Measurements from ENCODE around the gene SNCA.

DNA sequence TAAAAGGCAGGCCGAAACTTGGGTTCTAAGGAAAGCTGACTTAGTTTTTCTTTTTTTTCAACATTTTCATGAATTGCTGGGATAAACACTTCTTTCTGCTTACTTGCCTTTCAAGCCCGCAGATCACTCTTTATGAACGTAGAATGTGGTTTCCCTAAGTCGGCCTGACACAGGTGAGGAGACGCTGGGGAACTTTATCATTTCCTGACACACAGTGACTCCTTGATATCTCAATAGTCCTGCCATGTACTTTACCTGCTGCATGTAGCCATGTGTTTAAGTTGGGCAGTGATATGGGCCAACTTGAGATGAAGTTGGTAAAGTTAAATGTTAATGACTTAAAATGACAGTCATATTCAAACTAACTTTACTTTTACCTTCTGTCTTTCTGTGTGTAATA, 26.6 kb upstream of the SNCA start:
- TF ChIP-seq, protein P1, sequence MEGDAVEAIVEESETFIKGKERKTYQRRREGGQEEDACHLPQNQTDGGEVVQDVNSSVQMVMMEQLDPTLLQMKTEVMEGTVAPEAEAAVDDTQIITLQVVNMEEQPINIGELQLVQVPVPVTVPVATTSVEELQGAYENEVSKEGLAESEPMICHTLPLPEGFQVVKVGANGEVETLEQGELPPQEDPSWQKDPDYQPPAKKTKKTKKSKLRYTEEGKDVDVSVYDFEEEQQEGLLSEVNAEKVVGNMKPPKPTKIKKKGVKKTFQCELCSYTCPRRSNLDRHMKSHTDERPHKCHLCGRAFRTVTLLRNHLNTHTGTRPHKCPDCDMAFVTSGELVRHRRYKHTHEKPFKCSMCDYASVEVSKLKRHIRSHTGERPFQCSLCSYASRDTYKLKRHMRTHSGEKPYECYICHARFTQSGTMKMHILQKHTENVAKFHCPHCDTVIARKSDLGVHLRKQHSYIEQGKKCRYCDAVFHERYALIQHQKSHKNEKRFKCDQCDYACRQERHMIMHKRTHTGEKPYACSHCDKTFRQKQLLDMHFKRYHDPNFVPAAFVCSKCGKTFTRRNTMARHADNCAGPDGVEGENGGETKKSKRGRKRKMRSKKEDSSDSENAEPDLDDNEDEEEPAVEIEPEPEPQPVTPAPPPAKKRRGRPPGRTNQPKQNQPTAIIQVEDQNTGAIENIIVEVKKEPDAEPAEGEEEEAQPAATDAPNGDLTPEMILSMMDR (IDR thresholded peaks at IDR 0.05), result no peak
- TF ChIP-seq POLR2A (IDR thresholded peaks at IDR 0.05), result no peak
